ENCODE measurements around the gene ASB16.

The ASB16 gene

DNA sequence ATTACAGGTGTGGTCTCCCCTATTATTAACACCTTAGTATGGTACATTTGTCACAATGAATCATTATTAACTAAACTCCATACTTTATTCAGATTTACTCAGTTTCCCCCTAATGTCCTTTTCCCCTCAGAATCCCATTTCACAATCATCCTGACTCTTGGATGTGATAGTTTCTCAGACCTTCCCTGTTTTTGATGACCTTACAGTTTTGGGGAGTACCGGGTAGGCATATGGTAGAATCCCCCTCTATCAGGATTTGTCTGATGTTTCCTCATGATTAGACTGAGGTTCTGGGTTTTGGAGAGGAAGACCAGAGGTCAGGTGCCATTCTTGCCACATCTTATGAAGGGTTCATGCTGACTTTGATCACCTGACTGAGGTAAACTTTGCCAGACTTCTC, 6.0 kb upstream of the ASB16 start:
- Histone ChIP-seq H3K27ac (replicated peaks; ENCODE audit: low read length) (no peak overlapping the region), H2BK5ac (ENCODE audit: low read length) (no peak overlapping the region), H3K36me3 (replicated peaks in 1 of 2; ENCODE audit: control insufficient read depth in 2 of 2, insufficient read depth in 2 of 2, low read length in 2 of 2) (peaks cover 13 to 27% of the 10 kb centered on the region in 2 donors), H3K4me1 (ENCODE audit: control insufficient read depth in 2 of 2, insufficient read depth in 1 of 2, low read depth in 1 of 2, low read length in 2 of 2) (peaks cover 0 to 3% of the 10 kb centered on the region in 2 donors), H2BK12ac (ENCODE audit: low read length) (no peak overlapping the region), H3K14ac (ENCODE audit: low read length) (no peak overlapping the region), H2AFZ (ENCODE audit: low read length) (no peak overlapping the region), H4K91ac (ENCODE audit: low read depth, low read length, poor library complexity) (no peak overlapping the region), H3K9ac (ENCODE audit: low read depth, low read length, poor library complexity) (no peak overlapping the region), H2AK5ac (ENCODE audit: low read depth, low read length) (no peak overlapping the region), H4K8ac (ENCODE audit: low read depth, low read length) (no peak overlapping the region), H3K4ac (ENCODE audit: low read length) (no peak overlapping the region), H3K27me3 (ENCODE audit: control insufficient read depth in 3 of 3, insufficient read depth in 3 of 3, low read depth in 1 of 3, low read length in 3 of 3) (no peaks in the 10 kb centered on the region), H2BK15ac (ENCODE audit: low read length) (no peak overlapping the region), H3K23ac (ENCODE audit: low read depth, low read length, poor library complexity) (no peak overlapping the region), H3K4me2 (ENCODE audit: insufficient read depth, low read length, poor library complexity, severe bottlenecking) (no peak overlapping the region), H3K4me3 (ENCODE audit: low read length in 2 of 2) (no peak overlapping the region), H3K9me3 (replicated peaks in 1 of 2; ENCODE audit: control insufficient read depth in 2 of 2, insufficient read depth in 1 of 2, low read depth in 1 of 2, low read length in 2 of 2) (peaks cover 0 to 2% of the 10 kb centered on the region in 2 donors), H3K18ac (ENCODE audit: low read length) (no peak overlapping the region), H2BK120ac (ENCODE audit: low read depth, low read length) (no peak overlapping the region), H3K79me1 (ENCODE audit: low read depth, low read length) (no peaks in the 10 kb centered on the region)
- WGBS, 2 donors (ENCODE audit: extremely low coverage in 2 of 2, insufficient read length in 2 of 2, insufficient replicate concordance in 1 of 2): no CpG with 5 or more reads among the region's 1 CpG
- no peak for DNase-seq (ENCODE audit: low spot score)

DNA sequence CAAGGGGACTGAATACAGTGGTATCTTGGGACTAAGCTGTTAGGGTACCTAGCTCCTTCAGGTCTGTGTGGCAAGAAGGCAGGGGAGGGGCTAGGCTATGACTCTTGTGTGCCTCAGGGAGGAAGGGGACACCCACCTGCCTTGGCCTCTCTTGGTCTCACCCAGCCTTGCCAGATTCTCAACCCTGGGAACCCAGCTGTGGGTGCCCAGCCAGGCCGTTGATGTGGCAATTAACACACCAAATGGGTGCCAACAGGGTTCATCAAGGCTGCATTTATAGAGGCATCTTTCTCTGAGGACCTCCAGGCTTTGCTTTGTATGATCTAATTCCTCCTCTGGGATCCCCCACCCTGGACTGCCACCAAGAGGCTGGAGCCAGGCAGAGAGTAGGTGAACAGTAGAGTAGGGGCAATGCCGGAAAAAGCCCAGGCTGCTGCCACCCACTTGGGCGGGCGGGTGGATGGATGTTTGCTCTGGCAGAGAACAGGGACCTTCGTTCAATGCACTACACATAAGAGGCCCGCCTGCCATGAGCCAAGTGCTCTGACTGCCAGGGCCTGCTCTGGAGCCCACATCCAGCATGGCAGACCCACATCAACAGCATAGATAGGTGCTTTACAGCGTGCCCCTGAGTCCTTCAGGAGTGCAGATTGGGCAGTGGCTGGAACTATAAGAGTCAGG, 3.2 kb upstream of the ASB16 start:
- Histone ChIP-seq H2AK5ac (ENCODE audit: low read depth, low read length) (no peak overlapping the region), H3K9me3 (replicated peaks in 1 of 2; ENCODE audit: control insufficient read depth in 2 of 2, insufficient read depth in 1 of 2, low read depth in 1 of 2, low read length in 2 of 2) (no peaks in the 10 kb centered on the region), H3K4ac (ENCODE audit: low read length) (no peak overlapping the region), H2AFZ (ENCODE audit: low read length) (no peak overlapping the region), H3K9ac (ENCODE audit: low read depth, low read length, poor library complexity) (no peak overlapping the region), H4K8ac (ENCODE audit: low read depth, low read length) (no peak overlapping the region), H3K14ac (ENCODE audit: low read length) (no peak overlapping the region), H3K4me1 (ENCODE audit: control insufficient read depth in 2 of 2, insufficient read depth in 1 of 2, low read depth in 1 of 2, low read length in 2 of 2) (peaks cover 9 to 13% of the 10 kb centered on the region in 2 donors), H2BK5ac (ENCODE audit: low read length) (no peak overlapping the region), H2BK12ac (ENCODE audit: low read length) (no peak overlapping the region), H3K27ac (replicated peaks; ENCODE audit: low read length) (no peak overlapping the region), H3K4me3 (ENCODE audit: low read length in 2 of 2) (no peak overlapping the region), H3K18ac (ENCODE audit: low read length) (no peak overlapping the region), H3K36me3 (replicated peaks in 1 of 2; ENCODE audit: control insufficient read depth in 2 of 2, insufficient read depth in 2 of 2, low read length in 2 of 2) (peaks cover 2 to 4% of the 10 kb centered on the region in 2 donors), H2BK120ac (ENCODE audit: low read depth, low read length) (no peak overlapping the region), H3K23ac (ENCODE audit: low read depth, low read length, poor library complexity) (peak overlapping the region; percentile 8), H3K4me2 (ENCODE audit: insufficient read depth, low read length, poor library complexity, severe bottlenecking) (no peak overlapping the region), H3K27me3 (ENCODE audit: control insufficient read depth in 3 of 3, insufficient read depth in 3 of 3, low read depth in 1 of 3, low read length in 3 of 3) (no peaks in the 10 kb centered on the region), H3K79me1 (ENCODE audit: low read depth, low read length) (no peaks in the 10 kb centered on the region), H2BK15ac (ENCODE audit: low read length) (no peak overlapping the region), H4K91ac (ENCODE audit: low read depth, low read length, poor library complexity) (no peak overlapping the region)
- DNase-seq (ENCODE audit: low spot score): no peak
- WGBS, 2 donors (ENCODE audit: extremely low coverage in 2 of 2, insufficient read length in 2 of 2, insufficient replicate concordance in 1 of 2): no CpG with 5 or more reads among the region's 7 CpGs

DNA sequence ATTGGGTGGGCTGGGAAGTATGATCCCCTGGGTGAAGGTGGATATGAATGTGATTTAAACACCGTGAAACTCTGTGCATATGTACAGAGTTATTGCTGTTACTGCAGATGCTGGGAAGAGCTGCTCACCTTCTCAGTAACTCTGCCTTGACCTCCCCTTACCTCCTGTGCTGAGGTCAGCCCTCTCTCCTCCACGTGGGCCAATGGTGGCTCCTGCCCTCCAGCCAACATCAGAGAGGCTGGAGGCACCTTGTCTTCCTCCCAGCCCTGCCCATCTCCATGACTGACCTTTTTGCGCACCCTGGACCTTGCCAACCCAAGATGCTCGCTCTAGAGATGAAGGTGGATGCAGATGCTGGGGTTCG, 387 bp upstream of the ASB16 start:
- Histone ChIP-seq H3K79me1 (ENCODE audit: low read depth, low read length) (no peaks in the 10 kb centered on the region), H3K27ac (replicated peaks; ENCODE audit: low read length) (peak overlapping the region; percentile 15), H3K4me1 (ENCODE audit: control insufficient read depth in 2 of 2, insufficient read depth in 1 of 2, low read depth in 1 of 2, low read length in 2 of 2) (peaks cover 9 to 13% of the 10 kb centered on the region in 2 donors), H3K14ac (ENCODE audit: low read length) (no peak overlapping the region), H2BK5ac (ENCODE audit: low read length) (no peak overlapping the region), H3K4me3 (ENCODE audit: low read length in 2 of 2) (peak overlapping the region in 1 of 2 donors; percentile 16), H3K36me3 (replicated peaks in 1 of 2; ENCODE audit: control insufficient read depth in 2 of 2, insufficient read depth in 2 of 2, low read length in 2 of 2) (peaks cover 5% of the 10 kb centered on the region in 2 donors), H3K4ac (ENCODE audit: low read length) (no peak overlapping the region), H2AK5ac (ENCODE audit: low read depth, low read length) (peak overlapping the region; percentile 3), H2BK120ac (ENCODE audit: low read depth, low read length) (no peak overlapping the region), H4K8ac (ENCODE audit: low read depth, low read length) (no peak overlapping the region), H2AFZ (ENCODE audit: low read length) (no peak overlapping the region), H3K18ac (ENCODE audit: low read length) (no peak overlapping the region), H3K23ac (ENCODE audit: low read depth, low read length, poor library complexity) (no peak overlapping the region), H3K9ac (ENCODE audit: low read depth, low read length, poor library complexity) (peak overlapping the region; percentile 65), H4K91ac (ENCODE audit: low read depth, low read length, poor library complexity) (no peak overlapping the region), H3K4me2 (ENCODE audit: insufficient read depth, low read length, poor library complexity, severe bottlenecking) (no peak overlapping the region), H3K9me3 (replicated peaks in 1 of 2; ENCODE audit: control insufficient read depth in 2 of 2, insufficient read depth in 1 of 2, low read depth in 1 of 2, low read length in 2 of 2) (no peaks in the 10 kb centered on the region), H2BK12ac (ENCODE audit: low read length) (peak overlapping the region; percentile 59), H3K27me3 (ENCODE audit: control insufficient read depth in 3 of 3, insufficient read depth in 3 of 3, low read depth in 1 of 3, low read length in 3 of 3) (no peaks in the 10 kb centered on the region), H2BK15ac (ENCODE audit: low read length) (no peak overlapping the region)
- no peak for DNase-seq (ENCODE audit: low spot score)
- WGBS, 2 donors (ENCODE audit: extremely low coverage in 2 of 2, insufficient read length in 2 of 2, insufficient replicate concordance in 1 of 2): no CpG with 5 or more reads among the region's 5 CpGs

DNA sequence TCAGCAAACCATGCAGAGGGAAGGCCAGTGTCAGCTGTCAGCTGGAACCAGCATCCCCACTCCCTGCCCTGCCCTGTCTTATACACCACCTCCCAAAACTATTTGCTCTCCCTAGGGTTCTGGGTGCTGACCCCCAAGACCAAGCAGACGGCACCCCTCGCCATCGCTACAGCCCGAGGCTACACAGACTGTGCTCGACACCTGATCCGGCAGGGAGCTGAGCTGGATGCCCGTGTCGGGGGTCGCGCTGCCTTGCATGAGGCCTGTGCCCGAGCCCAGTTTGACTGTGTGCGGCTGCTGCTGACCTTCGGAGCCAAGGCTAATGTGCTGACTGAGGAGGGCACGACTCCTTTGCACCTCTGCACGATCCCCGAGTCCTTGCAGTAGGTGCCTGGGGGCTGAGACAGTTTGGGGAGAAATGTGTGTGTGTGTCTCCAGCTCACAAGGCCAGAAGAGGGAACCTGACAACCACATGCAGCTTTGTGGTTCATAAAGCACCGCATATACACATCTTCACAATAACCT, 1.5 kb downstream of the ASB16 start:
- H3K36me3 ChIP-seq (replicated peaks in 1 of 2; ENCODE audit: control insufficient read depth in 2 of 2, insufficient read depth in 2 of 2, low read length in 2 of 2): peaks cover 8 to 23% of the 10 kb centered on the region in 2 donors
- no peak overlapping the region for H2BK15ac ChIP-seq (ENCODE audit: low read length)
- H3K14ac ChIP-seq (ENCODE audit: low read length): peak overlapping the region; percentile 91
- H3K4me3 ChIP-seq (ENCODE audit: low read length in 2 of 2): no peak overlapping the region
- no peak overlapping the region for H4K91ac ChIP-seq (ENCODE audit: low read depth, low read length, poor library complexity)
- WGBS, 2 donors (ENCODE audit: extremely low coverage in 2 of 2, insufficient read length in 2 of 2, insufficient replicate concordance in 1 of 2): no CpG with 5 or more reads among the region's 17 CpGs
- no peaks in the 10 kb centered on the region for H3K9me3 ChIP-seq (replicated peaks in 1 of 2; ENCODE audit: control insufficient read depth in 2 of 2, insufficient read depth in 1 of 2, low read depth in 1 of 2, low read length in 2 of 2)
- H3K27me3 ChIP-seq (ENCODE audit: control insufficient read depth in 3 of 3, insufficient read depth in 3 of 3, low read depth in 1 of 3, low read length in 3 of 3): no peaks in the 10 kb centered on the region
- no peak for DNase-seq (ENCODE audit: low spot score)
- no peak overlapping the region for H3K18ac ChIP-seq (ENCODE audit: low read length)
- H3K23ac ChIP-seq (ENCODE audit: low read depth, low read length, poor library complexity): peak overlapping the region; percentile 27
- no peak overlapping the region for H2AFZ ChIP-seq (ENCODE audit: low read length)
- H2BK12ac ChIP-seq (ENCODE audit: low read length): no peak overlapping the region
- no peak overlapping the region for H3K4me2 ChIP-seq (ENCODE audit: insufficient read depth, low read length, poor library complexity, severe bottlenecking)
- no peak overlapping the region for H4K8ac ChIP-seq (ENCODE audit: low read depth, low read length)
- no peaks in the 10 kb centered on the region for H3K79me1 ChIP-seq (ENCODE audit: low read depth, low read length)
- no peak overlapping the region for H3K27ac ChIP-seq (replicated peaks; ENCODE audit: low read length)
- H3K4me1 ChIP-seq (ENCODE audit: control insufficient read depth in 2 of 2, insufficient read depth in 1 of 2, low read depth in 1 of 2, low read length in 2 of 2): peaks cover 9 to 13% of the 10 kb centered on the region in 2 donors
- H2BK5ac ChIP-seq (ENCODE audit: low read length): peak overlapping the region; percentile 10
- H3K4ac ChIP-seq (ENCODE audit: low read length): no peak overlapping the region
- no peak overlapping the region for H2BK120ac ChIP-seq (ENCODE audit: low read depth, low read length)
- peak overlapping the region; percentile 7 for H3K9ac ChIP-seq (ENCODE audit: low read depth, low read length, poor library complexity)
- H2AK5ac ChIP-seq (ENCODE audit: low read depth, low read length): no peak overlapping the region

All from neuronal stem cell (in vitro differentiated cells).